ENCODE data around the gene BLOC1S1.
A peak's percentile ranks its signal among the peaks of the same experiment; 100 is the strongest.

BLOC1S1 gene

GRCh38 chr12:55733021-55733555 lies 17.2 kb downstream of the BLOC1S1 start:
- H2BK15ac ChIP-seq (ENCODE audit: low read depth, poor library complexity, severe bottlenecking) = no peak overlapping the region
- no peak overlapping the region for H2AK5ac ChIP-seq (ENCODE audit: low read length, severe bottlenecking)
- H3K27ac ChIP-seq (ENCODE audit: low read length, poor library complexity, severe bottlenecking) = no peak overlapping the region
- no peak overlapping the region for H3K9ac ChIP-seq (ENCODE audit: low read length)
- H3K36me3 ChIP-seq (ENCODE audit: control insufficient read depth in 1 of 2, insufficient read depth in 2 of 2, low read depth in 1 of 2, low read length in 2 of 2) = peaks cover 4 to 7% of the 10 kb centered on the region in 2 experiments
- no peak overlapping the region for H3K4ac ChIP-seq (ENCODE audit: low read depth in 1 of 2, low read length in 2 of 2)
- no peaks in the 10 kb centered on the region for H3K27me3 ChIP-seq (ENCODE audit: control insufficient read depth in 1 of 2, insufficient read depth in 1 of 2, low read length in 2 of 2)
- DNase-seq = no peak
- no peak overlapping the region for H2BK12ac ChIP-seq (ENCODE audit: low read length in 2 of 2)
- peaks cover 9% of the 10 kb centered on the region for H3K79me1 ChIP-seq (replicated peaks; ENCODE audit: low read length, poor library complexity, severe bottlenecking)
- peaks cover 13% of the 10 kb centered on the region for H3K4me1 ChIP-seq (ENCODE audit: control insufficient read depth, insufficient read depth, low read depth, low read length)
- no peak overlapping the region for H2BK5ac ChIP-seq (ENCODE audit: low read depth, low read length, poor library complexity, severe bottlenecking)
- H3K4me2 ChIP-seq (ENCODE audit: low read length, poor library complexity, severe bottlenecking) = no peak overlapping the region
- no peak overlapping the region for H2AFZ ChIP-seq (ENCODE audit: low read depth, low read length)
- H3K4me3 ChIP-seq (ENCODE audit: insufficient read depth in 1 of 2, low read depth in 1 of 2, low read length in 2 of 2) = no peak overlapping the region
- peak overlapping the region in 1 of 2 experiments; percentile 24 for H3K23ac ChIP-seq (ENCODE audit: low read length in 2 of 2)
- H4K91ac ChIP-seq (ENCODE audit: low read length) = no peak overlapping the region
- no peaks in the 10 kb centered on the region for H3K9me3 ChIP-seq (ENCODE audit: control insufficient read depth, low read length)
- H2BK120ac ChIP-seq (ENCODE audit: low read depth, low read length) = no peak overlapping the region
- WGBS = 89% methylated on average over 14 of the region's 14 CpGs
- H3K14ac ChIP-seq (ENCODE audit: low read length in 2 of 2) = no peak overlapping the region
- no peak overlapping the region for H3K18ac ChIP-seq (ENCODE audit: low read depth in 1 of 2, low read length in 2 of 2)
- no peak overlapping the region for H4K8ac ChIP-seq (ENCODE audit: low read length)

- H3K27ac ChIP-seq (ENCODE audit: low read length, poor library complexity, severe bottlenecking) = no peak overlapping the region
- peaks cover 4 to 7% of the 10 kb centered on the region in 2 experiments for H3K36me3 ChIP-seq (ENCODE audit: control insufficient read depth in 1 of 2, insufficient read depth in 2 of 2, low read depth in 1 of 2, low read length in 2 of 2)
- no peak overlapping the region for H2AK5ac ChIP-seq (ENCODE audit: low read length, severe bottlenecking)
- no peak overlapping the region for H2BK15ac ChIP-seq (ENCODE audit: low read depth, poor library complexity, severe bottlenecking)
- H2BK120ac ChIP-seq (ENCODE audit: low read depth, low read length) = no peak overlapping the region
- 98% methylated on average over 2 of the region's 2 CpGs for WGBS
- no peak overlapping the region for H3K18ac ChIP-seq (ENCODE audit: low read depth in 1 of 2, low read length in 2 of 2)
- H4K8ac ChIP-seq (ENCODE audit: low read length) = no peak overlapping the region
- H3K27me3 ChIP-seq (ENCODE audit: control insufficient read depth in 1 of 2, insufficient read depth in 1 of 2, low read length in 2 of 2) = no peaks in the 10 kb centered on the region
- H3K9ac ChIP-seq (ENCODE audit: low read length) = no peak overlapping the region
- H3K4me2 ChIP-seq (ENCODE audit: low read length, poor library complexity, severe bottlenecking) = no peak overlapping the region
- H3K4me3 ChIP-seq (ENCODE audit: insufficient read depth in 1 of 2, low read depth in 1 of 2, low read length in 2 of 2) = no peak overlapping the region
- no peak overlapping the region for H3K23ac ChIP-seq (ENCODE audit: low read length in 2 of 2)
- peaks cover 9% of the 10 kb centered on the region for H3K79me1 ChIP-seq (replicated peaks; ENCODE audit: low read length, poor library complexity, severe bottlenecking)
- no peak for DNase-seq
- H3K14ac ChIP-seq (ENCODE audit: low read length in 2 of 2) = no peak overlapping the region
- no peak overlapping the region for H2AFZ ChIP-seq (ENCODE audit: low read depth, low read length)
- no peak overlapping the region for H4K91ac ChIP-seq (ENCODE audit: low read length)
- no peaks in the 10 kb centered on the region for H3K9me3 ChIP-seq (ENCODE audit: control insufficient read depth, low read length)
- H3K4ac ChIP-seq (ENCODE audit: low read depth in 1 of 2, low read length in 2 of 2) = no peak overlapping the region
- no peak overlapping the region for H2BK12ac ChIP-seq (ENCODE audit: low read length in 2 of 2)
- H3K4me1 ChIP-seq (ENCODE audit: control insufficient read depth, insufficient read depth, low read depth, low read length) = peaks cover 15% of the 10 kb centered on the region
- H2BK5ac ChIP-seq (ENCODE audit: low read depth, low read length, poor library complexity, severe bottlenecking) = no peak overlapping the region
Observed at GRCh38 chr12:55733858-55734257, 18.0 kb downstream of the BLOC1S1 start.

GRCh38 chr12:55734595-55734994 lies 18.7 kb downstream of the BLOC1S1 start:
- no peak overlapping the region for H3K23ac ChIP-seq (ENCODE audit: low read length in 2 of 2)
- WGBS = 100% methylated on average over 2 of the region's 3 CpGs
- no peak for DNase-seq

GRCh38 chr12:55736076-55736475 lies 20.2 kb downstream of the BLOC1S1 start:
- Histone ChIP-seq H4K8ac (ENCODE audit: low read length) (no peak overlapping the region), H3K18ac (ENCODE audit: low read depth in 1 of 2, low read length in 2 of 2) (no peak overlapping the region), H3K14ac (ENCODE audit: low read length in 2 of 2) (no peak overlapping the region), H3K36me3 (ENCODE audit: control insufficient read depth in 1 of 2, insufficient read depth in 2 of 2, low read depth in 1 of 2, low read length in 2 of 2) (peaks cover 4 to 7% of the 10 kb centered on the region in 2 experiments), H3K23ac (ENCODE audit: low read length in 2 of 2) (no peak overlapping the region), H2BK120ac (ENCODE audit: low read depth, low read length) (no peak overlapping the region), H2AFZ (ENCODE audit: low read depth, low read length) (no peak overlapping the region), H3K4me2 (ENCODE audit: low read length, poor library complexity, severe bottlenecking) (no peak overlapping the region), H3K9ac (ENCODE audit: low read length) (peak overlapping the region; percentile 29), H4K91ac (ENCODE audit: low read length) (no peak overlapping the region), H2BK12ac (ENCODE audit: low read length in 2 of 2) (no peak overlapping the region), H2BK5ac (ENCODE audit: low read depth, low read length, poor library complexity, severe bottlenecking) (no peak overlapping the region), H3K27ac (ENCODE audit: low read length, poor library complexity, severe bottlenecking) (no peak overlapping the region), H3K79me1 (replicated peaks; ENCODE audit: low read length, poor library complexity, severe bottlenecking) (peaks cover 7% of the 10 kb centered on the region), H2BK15ac (ENCODE audit: low read depth, poor library complexity, severe bottlenecking) (no peak overlapping the region), H3K4ac (ENCODE audit: low read depth in 1 of 2, low read length in 2 of 2) (no peak overlapping the region), H3K27me3 (ENCODE audit: control insufficient read depth in 1 of 2, insufficient read depth in 1 of 2, low read length in 2 of 2) (no peaks in the 10 kb centered on the region), H2AK5ac (ENCODE audit: low read length, severe bottlenecking) (no peak overlapping the region), H3K4me1 (ENCODE audit: control insufficient read depth, insufficient read depth, low read depth, low read length) (peaks cover 8% of the 10 kb centered on the region), H3K4me3 (ENCODE audit: insufficient read depth in 1 of 2, low read depth in 1 of 2, low read length in 2 of 2) (no peak overlapping the region), H3K9me3 (ENCODE audit: control insufficient read depth, low read length) (no peaks in the 10 kb centered on the region)
- 78% methylated on average over 3 of the region's 3 CpGs for WGBS
- DNase-seq = no peak

More at GRCh38 chr12:55734595-55734994, 18.7 kb downstream of the BLOC1S1 start:
- Histone ChIP-seq H3K36me3 (ENCODE audit: control insufficient read depth in 1 of 2, insufficient read depth in 2 of 2, low read depth in 1 of 2, low read length in 2 of 2) (peaks cover 4 to 7% of the 10 kb centered on the region in 2 experiments), H4K8ac (ENCODE audit: low read length) (no peak overlapping the region), H3K18ac (ENCODE audit: low read depth in 1 of 2, low read length in 2 of 2) (no peak overlapping the region), H4K91ac (ENCODE audit: low read length) (no peak overlapping the region), H3K79me1 (replicated peaks; ENCODE audit: low read length, poor library complexity, severe bottlenecking) (peaks cover 9% of the 10 kb centered on the region), H3K27me3 (ENCODE audit: control insufficient read depth in 1 of 2, insufficient read depth in 1 of 2, low read length in 2 of 2) (no peaks in the 10 kb centered on the region), H3K4me3 (ENCODE audit: insufficient read depth in 1 of 2, low read depth in 1 of 2, low read length in 2 of 2) (no peak overlapping the region), H2BK5ac (ENCODE audit: low read depth, low read length, poor library complexity, severe bottlenecking) (no peak overlapping the region), H3K4ac (ENCODE audit: low read depth in 1 of 2, low read length in 2 of 2) (no peak overlapping the region), H2BK15ac (ENCODE audit: low read depth, poor library complexity, severe bottlenecking) (no peak overlapping the region), H3K27ac (ENCODE audit: low read length, poor library complexity, severe bottlenecking) (no peak overlapping the region), H3K9ac (ENCODE audit: low read length) (no peak overlapping the region), H3K4me1 (ENCODE audit: control insufficient read depth, insufficient read depth, low read depth, low read length) (peaks cover 15% of the 10 kb centered on the region), H3K14ac (ENCODE audit: low read length in 2 of 2) (no peak overlapping the region), H2AK5ac (ENCODE audit: low read length, severe bottlenecking) (no peak overlapping the region), H2BK120ac (ENCODE audit: low read depth, low read length) (no peak overlapping the region), H3K9me3 (ENCODE audit: control insufficient read depth, low read length) (no peaks in the 10 kb centered on the region), H2BK12ac (ENCODE audit: low read length in 2 of 2) (no peak overlapping the region), H3K4me2 (ENCODE audit: low read length, poor library complexity, severe bottlenecking) (no peak overlapping the region), H2AFZ (ENCODE audit: low read depth, low read length) (no peak overlapping the region)

All from mesenchymal stem cell (in vitro differentiated cells and primary cell).